Naive thymus-derived CD4-positive, alpha-beta T cell (primary cell): ENCODE results near the gene HOTAIR. TPM values are rescaled to one million over a fixed set of nuclear protein-coding genes. Genes with fewer than 3 reads are reported as not detected.

Source experiments
- ATAC-seq: fragments of 150-1000 bp; cut with Tn5 transposase; 2 replicates; pipeline ENCODE4 v1.10.0; 2021; ENCODE audit warnings: mild to moderate bottlenecking, moderate library complexity
- CTCF ChIA-PET: fragments of 350-600 bp; sonication (Branson Sonifier 250); formaldehyde crosslinking; loops from one replicate; lab custom pipeline; 2021; ENCODE audit warnings: antibody characterized with exemption; lab: Charles Lee
- POLR2A ChIA-PET: fragments of 350-600 bp; sonication (Branson Sonifier 250); formaldehyde crosslinking; loops from one replicate; lab custom pipeline; 2021; ENCODE audit warnings: antibody characterized with exemption, inconsistent platforms; lab: Charles Lee
- DNase-seq, 9 donors: peaks; one replicate each; pipeline versions ENCODE4 v3.0.0 to v3.0.0-alpha.2; 2020 to 2022; ENCODE audit warnings: mixed read lengths in 1 of 9
- H3K27ac ChIP-seq: one replicate; pipeline ENCODE4 v1.7.0; 2013; ENCODE audit warnings: mild to moderate bottlenecking, low read depth, low read length, moderate library complexity
- H3K27me3 ChIP-seq, 2 donors: one replicate each; pipeline ENCODE4 v1.7.0; 2013; ENCODE audit warnings: low read length in 2 of 2, mild to moderate bottlenecking in 2 of 2, moderate library complexity in 2 of 2; ENCODE audit not compliant: control insufficient read depth in 2 of 2, insufficient read depth in 2 of 2
- H3K36me3 ChIP-seq, 3 experiments: 1 replicate in 2 of 3; 2 replicates in 1 of 3; pipeline ENCODE4 v1.7.0; 2013; ENCODE audit warnings: low read length in 3 of 3, mild to moderate bottlenecking in 3 of 3, moderate library complexity in 1 of 3; ENCODE audit not compliant: insufficient read depth in 3 of 3, control insufficient read depth in 2 of 3
- H3K4me1 ChIP-seq, 2 donors: one replicate each; pipeline ENCODE4 v1.7.0; 2013; ENCODE audit warnings: low read length in 2 of 2, mild to moderate bottlenecking in 2 of 2, moderate library complexity in 1 of 2; ENCODE audit not compliant: control insufficient read depth in 2 of 2, insufficient read depth in 2 of 2
- H3K4me3 ChIP-seq: 2 replicates; pipeline ENCODE4 v1.7.0; 2013; ENCODE audit warnings: mild to moderate bottlenecking, low read length
- H3K9me3 ChIP-seq, 3 experiments: 1 replicate in 2 of 3; 2 replicates in 1 of 3; pipeline ENCODE4 v1.7.0; 2013; ENCODE audit warnings: low read length in 3 of 3; ENCODE audit not compliant: control insufficient read depth in 2 of 3
- H3K27ac Mint-ChIP-seq, 9 donors: one replicate each; pipeline ENCODE4 v1.8.0; 2020 to 2022; ENCODE audit warnings: mixed read lengths in 9 of 9, mild to moderate bottlenecking in 8 of 9, moderate library complexity in 5 of 9, inconsistent platforms in 2 of 9
- H3K27me3 Mint-ChIP-seq, 5 donors: one replicate each; pipeline ENCODE4 v1.8.0; 2021 to 2022; ENCODE audit warnings: mixed read lengths in 5 of 5, mild to moderate bottlenecking in 1 of 5
- H3K36me3 Mint-ChIP-seq, 5 donors: one replicate each; pipeline ENCODE4 v1.8.0; 2020 to 2022; ENCODE audit warnings: mixed read lengths in 5 of 5, mild to moderate bottlenecking in 3 of 5, inconsistent platforms in 1 of 5
- H3K4me1 Mint-ChIP-seq, 7 donors: one replicate each; pipeline ENCODE4 v1.8.0; 2020 to 2022; ENCODE audit warnings: mixed read lengths in 7 of 7, mild to moderate bottlenecking in 3 of 7, inconsistent platforms in 1 of 7
- H3K4me3 Mint-ChIP-seq, 10 donors: one replicate each; pipeline ENCODE4 v1.8.0; 2020 to 2022; ENCODE audit warnings: mild to moderate bottlenecking in 10 of 10, mixed read lengths in 10 of 10, moderate library complexity in 6 of 10, inconsistent platforms in 2 of 10
- H3K9me3 Mint-ChIP-seq, 11 donors: one replicate each; pipeline ENCODE4 v1.8.0; 2020 to 2022; ENCODE audit warnings: mixed read lengths in 11 of 11, mild to moderate bottlenecking in 4 of 11, inconsistent platforms in 1 of 11, moderate library complexity in 1 of 11
- intact Hi-C, 2 donors: fragments of 100-400 bp; cut with micrococcal nuclease; formaldehyde crosslinking; loops; one replicate each; pipeline ENCODE4 v1.15.1; 2023
- polyA plus RNA-seq, 2 donors: library from polyadenylated mRNA; unstranded; fragments of 300-500 nt; fragmentation: Illumina TruSeq; gene quantifications; one replicate each; pipeline ENCODE4 v1.2.3, GENCODE V29; 2021
- total RNA-seq, 6 experiments: library from RNA in 5 of 6; stranded (reverse) in 5 of 6; gene quantifications; 1 replicate in 5 of 6; 2 replicates in 1 of 6; pipeline ENCODE4 v1.2.3 and lab custom pipeline; 2021 to 2026

Gene HOTAIR
- total and polyA plus RNA-seq, 7 experiments from 2014 or later, result not detected

- H3K4me1 ChIP-seq, result peaks cover 11 to 24% of the 10 kb centered on the region in 2 donors
- no peak overlapping the region for H3K27ac Mint-ChIP-seq
- H3K36me3 Mint-ChIP-seq, result no peaks in the 10 kb centered on the region
- peak overlapping the region in 1 of 10 donors; percentile 80 for H3K4me3 Mint-ChIP-seq
- H3K4me1 Mint-ChIP-seq, result peaks cover 6 to 48% (median 24%) of the 10 kb centered on the region in 7 donors
- peaks cover 0 to 2% (median 0%) of the 10 kb centered on the region in 11 donors for H3K9me3 Mint-ChIP-seq
- H3K9me3 ChIP-seq, result no peaks in the 10 kb centered on the region
- no peak overlapping the region for H3K4me3 ChIP-seq
- H3K27me3 ChIP-seq, result peaks cover 24 to 75% of the 10 kb centered on the region in 2 donors
- intact Hi-C loops, result loop anchor here in 1 of 2 donors (10.0 kb wide), 1 partner anchor 371 kb away; no protein-coding TSS in a partner anchor
- no peaks in the 10 kb centered on the region for H3K36me3 ChIP-seq
- ChIA-PET CTCF (interaction anchor here (0.6 to 7.0 kb wide), 6 partner anchors 187 to 258 kb away, joined by 3 to 71 read pairs (median 24); partner anchors contain the start of gene SMUG1), POLR2A (no interaction called here)
- no peak for DNase-seq
- no peak overlapping the region for H3K27ac ChIP-seq
- peaks cover 86 to 97% (median 90%) of the 10 kb centered on the region in 5 donors for H3K27me3 Mint-ChIP-seq
- ATAC-seq, result no peak
These were observed 29.5 kb upstream of the HOTAIR start for GRCh38 chr12:54004063-54004840.

GRCh38 chr12:54003625-54004024 is 28.9 kb upstream of the HOTAIR start:
- H3K9me3 Mint-ChIP-seq, result peaks cover 0 to 2% (median 0%) of the 10 kb centered on the region in 11 donors
- intact Hi-C loops, result loop anchor here in 1 of 2 donors (2.0 to 10.0 kb wide), 2 partner anchors 13 to 371 kb away; no protein-coding TSS in a partner anchor
- no peak overlapping the region for H3K4me3 ChIP-seq
- ChIA-PET POLR2A (no interaction called here), CTCF (interaction anchor here (0.6 to 7.0 kb wide), 3 partner anchors 188 to 258 kb away, joined by 3 to 71 read pairs (median 55); partner anchors contain the start of gene SMUG1)
- H3K4me1 Mint-ChIP-seq, result peaks cover 6 to 44% (median 22%) of the 10 kb centered on the region in 7 donors
- H3K9me3 ChIP-seq, result no peaks in the 10 kb centered on the region
- no peaks in the 10 kb centered on the region for H3K36me3 ChIP-seq
- peaks cover 11 to 21% of the 10 kb centered on the region in 2 donors for H3K4me1 ChIP-seq
- H3K27ac ChIP-seq, result no peak overlapping the region
- H3K4me3 Mint-ChIP-seq, result no peak overlapping the region
- H3K27ac Mint-ChIP-seq, result peak overlapping the region in 2 of 9 donors; percentile 4 to 60
- ATAC-seq, result no peak
- peaks cover 90 to 99% (median 93%) of the 10 kb centered on the region in 5 donors for H3K27me3 Mint-ChIP-seq
- no peaks in the 10 kb centered on the region for H3K36me3 Mint-ChIP-seq
- H3K27me3 ChIP-seq, result peaks cover 29 to 78% of the 10 kb centered on the region in 2 donors
- no peak for DNase-seq

- Mint-ChIP-seq H3K27me3 (peaks cover 91 to 99% (median 93%) of the 10 kb centered on the region in 5 donors), H3K36me3 (no peaks in the 10 kb centered on the region), H3K4me1 (peaks cover 7 to 41% (median 22%) of the 10 kb centered on the region in 7 donors), H3K9me3 (peaks cover 0 to 2% (median 0%) of the 10 kb centered on the region in 11 donors), H3K27ac (no peak overlapping the region), H3K4me3 (no peak overlapping the region)
- no peak for DNase-seq
- no peak overlapping the region for H3K27ac ChIP-seq
- ATAC-seq, result no peak
- peaks cover 11 to 21% of the 10 kb centered on the region in 2 donors for H3K4me1 ChIP-seq
- intact Hi-C loops, result loop anchor here in 1 of 2 donors (2.0 to 10.0 kb wide), 2 partner anchors 14 to 372 kb away; no protein-coding TSS in a partner anchor
- no peak overlapping the region for H3K4me3 ChIP-seq
- H3K36me3 ChIP-seq, result no peaks in the 10 kb centered on the region
- H3K27me3 ChIP-seq, result peaks cover 31 to 80% of the 10 kb centered on the region in 2 donors
- ChIA-PET CTCF (interaction anchor here (1.0 kb wide), 1 partner anchor 205 kb away, joined by 5 read pairs; no protein-coding TSS in a partner anchor), POLR2A (no interaction called here)
- no peaks in the 10 kb centered on the region for H3K9me3 ChIP-seq
These were observed 28.2 kb upstream of the HOTAIR start for GRCh38 chr12:54002915-54003389.

DNA sequence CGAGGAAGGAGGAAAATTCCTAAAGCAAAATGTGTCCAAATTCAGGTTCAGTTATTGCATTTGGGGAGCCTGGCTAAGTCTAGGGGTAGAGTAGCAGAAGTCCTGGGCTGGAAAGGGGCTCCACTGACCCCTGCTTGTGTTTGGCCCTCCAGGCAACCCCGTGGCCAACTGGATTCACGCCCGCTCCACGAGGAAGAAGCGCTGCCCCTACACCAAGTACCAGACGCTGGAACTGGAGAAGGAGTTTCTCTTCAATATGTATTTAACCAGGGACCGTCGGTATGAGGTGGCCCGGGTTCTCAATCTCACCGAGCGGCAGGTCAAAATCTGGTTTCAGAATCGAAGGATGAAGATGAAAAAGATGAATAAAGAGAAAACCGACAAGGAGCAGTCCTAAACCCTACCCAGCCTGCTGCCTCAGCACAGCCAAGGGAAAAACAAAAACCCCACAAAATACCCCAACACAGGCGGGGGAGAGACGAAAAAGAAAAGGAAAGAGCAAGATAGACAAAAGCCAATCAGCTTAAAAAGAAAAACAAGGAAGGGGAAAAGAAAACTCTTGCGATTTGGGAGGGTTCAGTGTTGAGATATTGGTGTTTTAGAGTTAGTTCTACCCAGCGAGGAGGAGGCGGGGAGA is 27.6 kb upstream of the HOTAIR start:
- ATAC-seq, result no peak
- Histone ChIP-seq H3K27ac (no peak overlapping the region), H3K4me1 (peaks cover 11 to 23% of the 10 kb centered on the region in 2 donors), H3K4me3 (no peak overlapping the region), H3K27me3 (peaks cover 32 to 82% of the 10 kb centered on the region in 2 donors), H3K9me3 (no peaks in the 10 kb centered on the region), H3K36me3 (no peaks in the 10 kb centered on the region)
- H3K27ac Mint-ChIP-seq, result peak overlapping the region in 2 of 9 donors; percentile 18 to 73
- intact Hi-C loops, result loop anchor here in 1 of 2 donors (2.0 to 10.0 kb wide), 2 partner anchors 14 to 372 kb away; no protein-coding TSS in a partner anchor
- H3K4me1 Mint-ChIP-seq, result peaks cover 12 to 47% (median 26%) of the 10 kb centered on the region in 7 donors
- CTCF ChIA-PET, result interaction anchor here (1.0 kb wide), 1 partner anchor 205 kb away, joined by 5 read pairs; no protein-coding TSS in a partner anchor
- DNase-seq, result no peak
- H3K27me3 Mint-ChIP-seq, result peaks cover 91 to 99% (median 93%) of the 10 kb centered on the region in 5 donors
- H3K36me3 Mint-ChIP-seq, result peaks cover 0 to 2% (median 0%) of the 10 kb centered on the region in 5 donors
- H3K4me3 Mint-ChIP-seq, result no peak overlapping the region
- H3K9me3 Mint-ChIP-seq, result peaks cover 0 to 2% (median 0%) of the 10 kb centered on the region in 11 donors
- POLR2A ChIA-PET, result no interaction called here

DNA sequence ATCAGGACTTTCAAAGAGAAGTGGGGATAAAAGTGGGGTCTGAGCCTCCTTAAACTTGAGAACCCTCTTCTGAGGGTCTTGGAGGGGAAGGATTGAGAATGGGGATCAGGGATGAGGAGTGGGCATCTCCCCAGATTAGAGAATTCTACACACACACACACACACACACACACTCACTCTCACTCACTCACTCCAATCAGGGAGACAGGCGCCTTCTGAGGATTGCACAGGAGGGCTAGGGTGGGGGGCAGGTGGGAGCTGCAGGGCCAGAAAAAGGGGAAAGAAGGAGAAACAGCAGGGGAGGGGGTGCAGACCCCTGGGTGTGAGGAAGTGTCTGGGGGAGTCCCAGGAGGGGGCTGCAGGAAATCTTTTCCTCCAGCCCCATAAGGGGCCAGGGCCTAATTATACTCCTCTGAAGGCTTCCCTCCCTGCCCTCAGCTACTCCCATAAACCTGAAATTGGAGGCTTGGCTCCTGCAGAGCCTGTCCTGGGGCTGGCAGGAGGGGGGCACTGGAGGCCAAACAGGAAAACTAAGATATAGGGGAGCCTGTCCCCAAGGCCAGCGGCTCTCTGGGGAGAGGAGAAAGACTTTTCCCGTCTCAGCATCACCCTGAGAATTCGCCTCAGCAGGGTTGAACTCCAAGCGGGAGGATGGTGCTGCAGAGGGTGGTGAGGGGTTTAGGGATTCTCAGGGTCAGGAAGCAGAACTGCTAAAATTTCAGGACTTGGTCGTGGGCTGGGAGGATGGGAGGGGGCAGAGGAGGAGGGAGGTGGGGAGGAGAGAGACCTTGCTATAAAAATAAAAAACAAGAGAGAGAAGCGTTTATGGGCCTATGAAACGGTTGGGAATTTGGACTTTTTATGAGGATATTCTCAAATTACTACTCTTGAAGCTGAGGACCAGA is 26.8 kb upstream of the HOTAIR start:
- H3K9me3 Mint-ChIP-seq, result peaks cover 0 to 2% (median 0%) of the 10 kb centered on the region in 11 donors
- peak overlapping the region in 1 of 9 donors; percentile 18 for H3K27ac Mint-ChIP-seq
- ChIA-PET CTCF (interaction anchor here (1.3 kb wide), 1 partner anchor 9 kb away, joined by 3 read pairs; no protein-coding TSS in a partner anchor), POLR2A (no interaction called here)
- ATAC-seq (no peak), DNase-seq (no peak)
- peaks cover 14 to 46% (median 28%) of the 10 kb centered on the region in 7 donors for H3K4me1 Mint-ChIP-seq
- intact Hi-C loops, result loop anchor here in 1 of 2 donors (2.0 to 10.0 kb wide), 2 partner anchors 15 to 373 kb away; no protein-coding TSS in a partner anchor
- no peaks in the 10 kb centered on the region for H3K9me3 ChIP-seq
- H3K36me3 ChIP-seq, result no peaks in the 10 kb centered on the region
- H3K27ac ChIP-seq, result no peak overlapping the region
- peak overlapping the region in 3 of 10 donors; percentile 25 to 61 (median 61) for H3K4me3 Mint-ChIP-seq
- H3K4me3 ChIP-seq, result no peak overlapping the region
- peaks cover 0 to 2% (median 0%) of the 10 kb centered on the region in 5 donors for H3K36me3 Mint-ChIP-seq
- H3K27me3 ChIP-seq, result peaks cover 39 to 80% of the 10 kb centered on the region in 2 donors
- H3K4me1 ChIP-seq, result peaks cover 13 to 28% of the 10 kb centered on the region in 2 donors
- H3K27me3 Mint-ChIP-seq, result peaks cover 89 to 98% (median 92%) of the 10 kb centered on the region in 5 donors
